SK-N-MC (cell line): Measurements from ENCODE around the gene RIT2.

Source experiments
- EZH2 ChIP-seq: fragments of 200-600 bp; sonication (generic); IDR thresholded peaks from one replicate; pipeline ENCODE4 v1.6.1; 2017; ENCODE audit warnings: antibody characterized with exemption
- FOXP2 ChIP-seq: optimal IDR thresholded peaks from 2 replicates; pipeline ENCODE3; 2011; ENCODE audit warnings: mild to moderate bottlenecking, moderate library complexity; ENCODE audit not compliant: insufficient read depth; ENCODE audit errors: extremely low read length, control extremely low read depth
- POLR2AphosphoS5 ChIP-seq: IDR thresholded peaks from 2 replicates; pipeline ENCODE4 v1.6.1; 2012; ENCODE audit warnings: mild to moderate bottlenecking, low read depth, low read length, borderline replicate concordance

GRCh38 chr18:43001821-43002220 is 113.7 kb downstream of the RIT2 start:
- TF ChIP-seq POLR2AphosphoS5 (no peak), EZH2 (no peak), FOXP2 (no peak)
